LHCN-M2 (cell line): ENCODE measurements around the gene CIAO2A. TPM values are rescaled to one million over a fixed set of nuclear protein-coding genes. Genes with fewer than 3 reads are reported as not detected.
"Not testable (repeated sequence)": the region's sequence is repeated elsewhere in the genome, so short reads cannot be mapped to it uniquely, and the experiment has no call there.

Experiments used
- DNase-seq: peaks from one replicate; pipeline ENCODE4 v3.0.0-alpha.2; 2012; ENCODE audit warnings: low read depth
- total RNA-seq: library from RNA; depleted of rRNA; stranded (reverse); fragments of >200 nt; gene quantifications from 2 replicates; pipeline ENCODE4 v1.2.3, GENCODE V29; 2014

Gene CIAO2A
- total RNA-seq, 1 experiment from 2014 or later = 90.8 TPM

- DNase-seq = no peak
Observed at GRCh38 chr15:64071931-64072765, 21.5 kb downstream of the CIAO2A start.

- DNase-seq = peak; percentile 90
Observed at GRCh38 chr15:64070965-64071851, 22.4 kb downstream of the CIAO2A start.

GRCh38 chr15:64070106-64070505 is 23.5 kb downstream of the CIAO2A start:
- no peak for DNase-seq

GRCh38 chr15:64068133-64068532 is 25.5 kb downstream of the CIAO2A start:
- DNase-seq = no peak

- DNase-seq = peak; percentile 59
Observed at GRCh38 chr15:64067564-64068030, 26.0 kb downstream of the CIAO2A start.

GRCh38 chr15:64066451-64066850 is 27.2 kb downstream of the CIAO2A start:
- no peak for DNase-seq

GRCh38 chr15:64060716-64061115 is 32.9 kb downstream of the CIAO2A start:
- DNase-seq = no peak

GRCh38 chr15:64059104-64059503 is 34.5 kb downstream of the CIAO2A start:
- not testable (repeated sequence) for DNase-seq

GRCh38 chr15:64058279-64058678 is 35.4 kb downstream of the CIAO2A start:
- DNase-seq = peak; percentile 35

GRCh38 chr15:64053674-64054073 is 40.0 kb downstream of the CIAO2A start:
- DNase-seq = not testable (repeated sequence)

GRCh38 chr15:64052925-64053491 is 40.6 kb downstream of the CIAO2A start:
- no peak for DNase-seq

- peak; percentile 24 for DNase-seq
Observed at GRCh38 chr15:64051407-64052259, 42.0 kb downstream of the CIAO2A start.

GRCh38 chr15:64051093-64051402 is 42.6 kb downstream of the CIAO2A start:
- DNase-seq = no peak

- no peak for DNase-seq
Observed at GRCh38 chr15:64050281-64051092, 43.2 kb downstream of the CIAO2A start.

GRCh38 chr15:64048781-64049460 is 44.7 kb downstream of the CIAO2A start:
- no peak for DNase-seq

- DNase-seq = peak; percentile 51
Observed at GRCh38 chr15:64046421-64047153, 47.1 kb downstream of the CIAO2A start, which contains the start of gene DAPK2. Gene DAPK2 (minus strand): TSS chr15:64046485. CDS start chr15:64040261, 6,224 bp downstream.

GRCh38 chr15:64045774-64046420 is 47.7 kb downstream of the CIAO2A start:
- DNase-seq = no peak

- DNase-seq = no peak
Observed at GRCh38 chr15:64045101-64045435, 48.6 kb downstream of the CIAO2A start.
